Neural crest cell (in vitro differentiated cells): Measurements from ENCODE around the gene SAMD3. TPM values are rescaled to one million over a fixed set of nuclear protein-coding genes. Genes with fewer than 3 reads are reported as not detected.
"Not testable (repeated sequence)": the region's sequence is repeated elsewhere in the genome, so short reads cannot be mapped to it uniquely, and the experiment has no call there.

Experiments used
- DNase-seq: peaks from one replicate; pipeline ENCODE4 v3.0.0; 2021; ENCODE audit warnings: low read depth, mixed read lengths, low spot score
- H3K27ac Mint-ChIP-seq: one replicate; pipeline ENCODE4 v1.8.0; 2021; ENCODE audit warnings: mild to moderate bottlenecking, mixed read lengths; ENCODE audit not compliant: unreplicated experiment
- H3K27me3 Mint-ChIP-seq: 2 replicates; pipeline ENCODE4 v1.8.0; 2021; ENCODE audit warnings: low read depth, mild to moderate bottlenecking, mixed read lengths
- H3K36me3 Mint-ChIP-seq: 2 replicates; pipeline ENCODE4 v1.8.0; 2021; ENCODE audit warnings: low read depth, mild to moderate bottlenecking, mixed read lengths
- H3K4me1 Mint-ChIP-seq: 2 replicates; pipeline ENCODE4 v1.8.0; 2021; ENCODE audit warnings: mixed read lengths
- H3K4me3 Mint-ChIP-seq: one replicate; pipeline ENCODE4 v1.8.0; 2021; ENCODE audit warnings: mild to moderate bottlenecking, mixed read lengths
- H3K9me3 Mint-ChIP-seq: 2 replicates; pipeline ENCODE4 v1.8.0; 2021; ENCODE audit warnings: mixed read lengths
- CTCF ChIP-seq: fragments of 200-600 bp; sonication (generic); conservative IDR thresholded peaks from 2 replicates; pipeline ENCODE4 v1.5.0; 2021; ENCODE audit warnings: antibody characterized with exemption, mild to moderate bottlenecking
- total RNA-seq: library from RNA; stranded (reverse); gene quantifications from 2 replicates; pipeline ENCODE4 v1.2.1, GENCODE V29; 2021

SAMD3 gene
- total RNA-seq, 1 donor from 2014 or later = 0.58 TPM

- H3K4me3 Mint-ChIP-seq = no peak overlapping the region
- H3K27ac Mint-ChIP-seq = no peak overlapping the region
- H3K9me3 Mint-ChIP-seq = peaks cover 1% of the 10 kb centered on the region
- no peaks in the 10 kb centered on the region for H3K27me3 Mint-ChIP-seq
- no peaks in the 10 kb centered on the region for H3K4me1 Mint-ChIP-seq
- no peak for DNase-seq
- H3K36me3 Mint-ChIP-seq = no peaks in the 10 kb centered on the region
- TF ChIP-seq CTCF = no peak
Measured at GRCh38 chr6:130200020-130200419, 22.7 kb downstream of the SAMD3 start.

- H3K9me3 Mint-ChIP-seq = peaks cover 3% of the 10 kb centered on the region
- no peaks in the 10 kb centered on the region for H3K27me3 Mint-ChIP-seq
- H3K4me1 Mint-ChIP-seq = no peaks in the 10 kb centered on the region
- TF ChIP-seq CTCF = no peak
- H3K4me3 Mint-ChIP-seq = no peak overlapping the region
- H3K36me3 Mint-ChIP-seq = no peaks in the 10 kb centered on the region
- no peak for DNase-seq
- H3K27ac Mint-ChIP-seq = no peak overlapping the region
Measured at GRCh38 chr6:130198483-130199035, 24.2 kb downstream of the SAMD3 start.

- not testable (repeated sequence) for H3K27ac Mint-ChIP-seq, DNase-seq, H3K36me3 Mint-ChIP-seq, H3K4me1 Mint-ChIP-seq, H3K27me3 Mint-ChIP-seq, H3K4me3 Mint-ChIP-seq, H3K9me3 Mint-ChIP-seq
Measured at GRCh38 chr6:130197816-130198482, 24.8 kb downstream of the SAMD3 start.

GRCh38 chr6:130194434-130194833 lies 28.3 kb downstream of the SAMD3 start:
- H3K36me3 Mint-ChIP-seq, H3K27me3 Mint-ChIP-seq, H3K4me1 Mint-ChIP-seq, H3K27ac Mint-ChIP-seq, DNase-seq, H3K4me3 Mint-ChIP-seq: not testable (repeated sequence)
- H3K9me3 Mint-ChIP-seq = peaks cover 15% of the 10 kb centered on the region

- Mint-ChIP-seq H3K9me3 (peaks cover 16% of the 10 kb centered on the region), H3K4me1 (peaks cover 9% of the 10 kb centered on the region), H3K27me3 (no peaks in the 10 kb centered on the region), H3K27ac (no peak overlapping the region), H3K4me3 (no peak overlapping the region), H3K36me3 (peaks cover 5% of the 10 kb centered on the region)
- TF ChIP-seq CTCF = no peak
- no peak for DNase-seq
Measured at GRCh38 chr6:130190701-130191690, 31.8 kb downstream of the SAMD3 start.

- H3K36me3 Mint-ChIP-seq = peaks cover 5% of the 10 kb centered on the region
- no peaks in the 10 kb centered on the region for H3K27me3 Mint-ChIP-seq
- no peak for TF ChIP-seq CTCF
- no peak for DNase-seq
- peaks cover 13% of the 10 kb centered on the region for H3K9me3 Mint-ChIP-seq
- no peak overlapping the region for H3K4me3 Mint-ChIP-seq
- no peak overlapping the region for H3K27ac Mint-ChIP-seq
- H3K4me1 Mint-ChIP-seq = peaks cover 9% of the 10 kb centered on the region
Measured at GRCh38 chr6:130189531-130190397, 33.0 kb downstream of the SAMD3 start.
